Measurements from ENCODE around the gene GRPR. TPM values are rescaled to one million over a fixed set of nuclear protein-coding genes. Genes with fewer than 3 reads are reported as not detected.
"Not testable (repeated sequence)": the region's sequence is repeated elsewhere in the genome, so short reads cannot be mapped to it uniquely, and the experiment has no call there.

The GRPR gene
- total RNA-seq, 1 experiment from 2014 or later, result 0.16 TPM

GRCh38 chrX:16183843-16184242 is 60.5 kb downstream of the GRPR start:
- DNase-seq; H3K27ac ChIP-seq; H3K9me3 ChIP-seq (replicated peaks); H3K27me3 ChIP-seq; H3K4me3 ChIP-seq; H3K36me3 ChIP-seq; H3K4me1 ChIP-seq: not testable (repeated sequence)

DNA sequence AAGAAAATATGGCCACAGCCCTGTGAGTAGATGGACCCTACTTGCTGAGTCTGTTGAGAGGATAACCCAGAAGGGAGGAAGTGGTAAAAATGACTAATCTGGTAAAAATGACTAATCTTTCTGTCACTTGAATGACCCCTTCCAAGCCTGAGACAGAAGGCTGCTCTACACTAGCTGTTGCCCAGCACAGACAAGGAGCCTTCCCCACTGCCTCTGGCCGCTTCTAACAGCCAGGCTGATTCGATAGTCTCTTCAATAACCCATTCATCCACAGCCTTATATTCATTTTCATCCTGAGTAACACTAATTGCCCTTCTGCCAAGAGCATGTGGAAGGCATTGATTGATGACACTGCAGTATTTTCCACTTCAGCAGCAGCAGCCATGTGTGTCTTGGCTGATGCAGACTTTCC is 62.4 kb downstream of the GRPR start:
- Histone ChIP-seq H3K36me3 (no peaks in the 10 kb centered on the region), H3K4me1 (peaks cover 6% of the 10 kb centered on the region; the same call in 1 of the 2 replicates), H3K9me3 (replicated peaks) (no peaks in the 10 kb centered on the region), H3K27me3 (no peaks in the 10 kb centered on the region), H3K4me3 (no peak overlapping the region), H3K27ac (peak overlapping the region; percentile 33)
- peak; percentile 24 to 32 for DNase-seq

DNA sequence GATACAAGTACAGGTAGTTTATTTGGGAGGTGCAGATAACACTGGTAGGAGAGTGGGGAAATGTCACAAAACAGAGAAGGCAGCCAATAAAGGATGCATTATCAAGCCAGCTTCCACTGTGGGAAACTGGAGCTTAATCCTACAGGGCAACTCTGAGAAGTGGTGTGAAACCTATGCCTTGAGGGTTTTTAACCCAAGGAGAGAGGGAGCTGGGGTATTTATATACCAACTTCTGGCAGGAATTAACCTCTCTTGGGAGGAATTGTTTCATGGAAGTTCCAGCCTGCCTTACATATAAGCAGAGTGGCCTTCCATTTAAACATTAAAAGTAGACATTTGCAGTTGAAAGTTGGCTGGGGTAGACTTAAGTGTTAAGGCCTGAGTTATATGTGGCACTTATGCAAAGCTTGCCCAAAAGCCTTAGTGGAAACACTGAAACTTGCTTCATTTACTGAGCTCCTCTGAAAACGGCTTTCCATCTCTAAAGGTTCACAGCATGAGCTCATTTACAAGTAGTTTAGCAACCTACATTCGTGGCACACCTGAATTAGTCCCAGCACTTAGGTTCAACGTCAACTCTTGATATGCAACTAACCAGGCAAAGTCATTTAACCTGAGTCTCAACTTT is 63.1 kb downstream of the GRPR start:
- Histone ChIP-seq H3K4me1 (peaks cover 6% of the 10 kb centered on the region; the same call in 1 of the 2 replicates), H3K27ac (no peak overlapping the region), H3K27me3 (no peaks in the 10 kb centered on the region), H3K9me3 (replicated peaks) (no peaks in the 10 kb centered on the region), H3K36me3 (no peaks in the 10 kb centered on the region), H3K4me3 (no peak overlapping the region)
- DNase-seq, result no peak

- Histone ChIP-seq H3K36me3 (no peaks in the 10 kb centered on the region), H3K27me3 (no peaks in the 10 kb centered on the region), H3K27ac (no peak overlapping the region), H3K4me1 (peaks cover 6% of the 10 kb centered on the region; the same call in 1 of the 2 replicates), H3K9me3 (replicated peaks) (no peaks in the 10 kb centered on the region), H3K4me3 (no peak overlapping the region)
- no peak for DNase-seq
These were observed 63.8 kb downstream of the GRPR start for GRCh38 chrX:16187024-16187760.

GRCh38 chrX:16188687-16189086 is 65.3 kb downstream of the GRPR start:
- H3K36me3 ChIP-seq, result no peaks in the 10 kb centered on the region
- no peak for DNase-seq
- no peak overlapping the region for H3K27ac ChIP-seq
- H3K4me1 ChIP-seq, result peaks cover 6% of the 10 kb centered on the region; the same call in 1 of the 2 replicates
- H3K9me3 ChIP-seq (replicated peaks), result no peaks in the 10 kb centered on the region
- H3K27me3 ChIP-seq, result no peaks in the 10 kb centered on the region
- H3K4me3 ChIP-seq, result no peak overlapping the region

- Histone ChIP-seq H3K27ac (no peak overlapping the region), H3K27me3 (no peaks in the 10 kb centered on the region), H3K4me1 (no peaks in the 10 kb centered on the region), H3K9me3 (replicated peaks) (no peaks in the 10 kb centered on the region), H3K36me3 (no peaks in the 10 kb centered on the region), H3K4me3 (no peak overlapping the region)
- no peak for DNase-seq
These were observed 68.2 kb downstream of the GRPR start for GRCh38 chrX:16191605-16192004.

GRCh38 chrX:16196829-16197228 is 73.5 kb downstream of the GRPR start:
- no peak for DNase-seq
- no peak overlapping the region for H3K27ac ChIP-seq
- no peak overlapping the region for H3K4me3 ChIP-seq
- H3K9me3 ChIP-seq (replicated peaks), result no peaks in the 10 kb centered on the region
- H3K36me3 ChIP-seq, result no peaks in the 10 kb centered on the region
- H3K4me1 ChIP-seq, result no peaks in the 10 kb centered on the region
- no peaks in the 10 kb centered on the region for H3K27me3 ChIP-seq

- H3K4me1 ChIP-seq, result no peaks in the 10 kb centered on the region
- no peak for DNase-seq
- no peak overlapping the region for H3K27ac ChIP-seq
- no peaks in the 10 kb centered on the region for H3K36me3 ChIP-seq
- no peaks in the 10 kb centered on the region for H3K9me3 ChIP-seq (replicated peaks)
- no peak overlapping the region for H3K4me3 ChIP-seq
- H3K27me3 ChIP-seq, result no peaks in the 10 kb centered on the region
These were observed 76.0 kb downstream of the GRPR start for GRCh38 chrX:16199343-16199742.

DNA sequence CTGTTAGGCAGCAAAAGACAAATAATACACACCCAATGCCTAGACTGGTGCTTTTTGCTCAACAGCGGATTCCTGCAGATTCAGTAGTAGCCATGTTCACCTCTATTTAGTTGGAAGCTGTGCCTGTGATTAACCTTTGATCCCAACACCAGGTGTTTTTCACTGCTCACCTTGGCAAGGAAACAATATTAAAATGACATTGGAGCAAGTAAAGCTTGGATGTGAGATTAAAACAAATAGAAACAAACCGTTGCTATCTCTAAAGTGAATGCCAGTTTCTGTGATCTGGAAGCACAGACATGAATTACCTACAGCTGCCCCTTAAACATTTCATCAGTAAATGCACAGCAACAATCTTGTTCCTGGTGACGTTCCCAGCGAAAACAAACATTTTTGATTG is 79.6 kb downstream of the GRPR start:
- Histone ChIP-seq H3K27ac (no peak overlapping the region), H3K27me3 (no peaks in the 10 kb centered on the region), H3K4me3 (no peak overlapping the region), H3K4me1 (no peaks in the 10 kb centered on the region), H3K36me3 (no peaks in the 10 kb centered on the region), H3K9me3 (replicated peaks) (no peaks in the 10 kb centered on the region)
- DNase-seq, result no peak

Other genes starting within 250 kb of the GRPR start
- gene MAGEB17, start 43.9 kb downstream of the GRPR start, total RNA-seq (2014; rRNA removed; shearing (Covaris generic)), result 0.06 and 0.20 TPM in 2 replicates